K562 (cell line): ENCODE results near the gene OR6S1. TPM values are rescaled to one million over a fixed set of nuclear protein-coding genes. Genes with fewer than 3 reads are reported as not detected.
A peak's percentile ranks its signal among the peaks of the same experiment; 100 is the strongest.

Experiments
- GATA2 ChIP-seq: sonication (generic); formaldehyde crosslinking; IDR thresholded peaks from 2 replicates; pipeline ENCODE4 v1.4.0; 2020; ENCODE audit warnings: mild to moderate bottlenecking, missing genetic modification reagents
- IFI16 ChIP-seq: fragments of 250-450 bp; sonication (Bioruptor Pico); IDR thresholded peaks from 2 replicates; pipeline ENCODE4 v2.1.2; 2022; ENCODE audit warnings: mild to moderate bottlenecking, inconsistent platforms
- NEUROD1 ChIP-seq: fragments of 150-350 bp; IDR thresholded peaks from 2 replicates; pipeline ENCODE4 v1.6.1; 2014; ENCODE audit warnings: borderline replicate concordance, low read length, low read depth; ENCODE audit not compliant: partially characterized antibody
- RFX7 ChIP-seq: fragments of 250-450 bp; sonication (Bioruptor Pico); IDR thresholded peaks from 2 replicates; pipeline ENCODE4 v1.5.1; 2021; ENCODE audit warnings: mild to moderate bottlenecking
- TEAD1 ChIP-seq, 2 experiments: fragments of 450-650 bp in 1 of 2; sonication (generic) in 1 of 2; formaldehyde crosslinking; IDR thresholded peaks; 2 replicates each; pipeline versions ENCODE4 v1.4.0 to v1.8.0; 2020 to 2022; ENCODE audit warnings: mild to moderate bottlenecking in 2 of 2, missing genetic modification reagents in 1 of 2
- ZNF778 ChIP-seq: fragments of 450-650 bp; formaldehyde crosslinking; IDR thresholded peaks from 2 replicates; pipeline ENCODE4 v1.4.0; 2020; ENCODE audit warnings: mild to moderate bottlenecking, moderate library complexity
- polyA plus RNA-seq, 8 experiments: library from polyadenylated mRNA; depleted of rRNA in 4 of 8; stranded (reverse) in 5 of 8; unstranded in 3 of 8; fragments of >200 nt; fragmentation: Nextera tagmentation in 2 of 8; fragmentation: Illumina TruSeq in 1 of 8; extraction: Ambion mirVana in 2 of 8; extraction: Trizol in 1 of 8; gene quantifications; 2 replicates each; pipeline versions ENCODE4 v1.2.1 to v1.2.3, GENCODE V29; 2011 to 2014; ENCODE audit warnings: inconsistent platforms in 1 of 8, missing spikeins in 1 of 8
- total RNA-seq, 7 experiments: library from RNA; depleted of rRNA in 6 of 7; stranded (reverse); fragments of >200 nt in 6 of 7; fragmentation: Illumina TruSeq in 2 of 7; extraction: Trizol in 2 of 7; gene quantifications; 2 replicates each; pipeline versions ENCODE4 v1.2.1 to v1.2.3, GENCODE V29; 2011 to 2021; ENCODE audit warnings: low replicate concordance in 1 of 7
- TF ChIP-seq, protein P1 (sequence below): fragments of 200-600 bp; sonication (generic); IDR thresholded peaks from one replicate; pipeline ENCODE4 v1.6.1; 2012; ENCODE audit warnings: mild to moderate bottlenecking, low read depth, low read length, inconsistent platforms
- TF ChIP-seq, protein P2 (sequence below): fragments of 450-650 bp; IDR thresholded peaks from 2 replicates; pipeline ENCODE4 v1.6.1; 2016; ENCODE audit warnings: antibody characterized with exemption
- TF ChIP-seq, protein P3 (sequence below), 2 experiments: fragments of 450-650 bp; conservative IDR thresholded peaks; 2 replicates each; pipeline ENCODE4 v1.6.1; 2017; ENCODE audit warnings: mild to moderate bottlenecking in 2 of 2, moderate library complexity in 2 of 2
- TF ChIP-seq, protein P4 (sequence below): sonication (generic); formaldehyde crosslinking; IDR thresholded peaks from 2 replicates; pipeline ENCODE4 v1.8.0; 2022; ENCODE audit warnings: mild to moderate bottlenecking, low read depth, missing genetic modification reagents

OR6S1 gene
- total and polyA plus RNA-seq, 9 of the 15 experiments (the other 6 are each of a cell fraction or from before 2014, with no cell fraction given): not detected

DNA sequence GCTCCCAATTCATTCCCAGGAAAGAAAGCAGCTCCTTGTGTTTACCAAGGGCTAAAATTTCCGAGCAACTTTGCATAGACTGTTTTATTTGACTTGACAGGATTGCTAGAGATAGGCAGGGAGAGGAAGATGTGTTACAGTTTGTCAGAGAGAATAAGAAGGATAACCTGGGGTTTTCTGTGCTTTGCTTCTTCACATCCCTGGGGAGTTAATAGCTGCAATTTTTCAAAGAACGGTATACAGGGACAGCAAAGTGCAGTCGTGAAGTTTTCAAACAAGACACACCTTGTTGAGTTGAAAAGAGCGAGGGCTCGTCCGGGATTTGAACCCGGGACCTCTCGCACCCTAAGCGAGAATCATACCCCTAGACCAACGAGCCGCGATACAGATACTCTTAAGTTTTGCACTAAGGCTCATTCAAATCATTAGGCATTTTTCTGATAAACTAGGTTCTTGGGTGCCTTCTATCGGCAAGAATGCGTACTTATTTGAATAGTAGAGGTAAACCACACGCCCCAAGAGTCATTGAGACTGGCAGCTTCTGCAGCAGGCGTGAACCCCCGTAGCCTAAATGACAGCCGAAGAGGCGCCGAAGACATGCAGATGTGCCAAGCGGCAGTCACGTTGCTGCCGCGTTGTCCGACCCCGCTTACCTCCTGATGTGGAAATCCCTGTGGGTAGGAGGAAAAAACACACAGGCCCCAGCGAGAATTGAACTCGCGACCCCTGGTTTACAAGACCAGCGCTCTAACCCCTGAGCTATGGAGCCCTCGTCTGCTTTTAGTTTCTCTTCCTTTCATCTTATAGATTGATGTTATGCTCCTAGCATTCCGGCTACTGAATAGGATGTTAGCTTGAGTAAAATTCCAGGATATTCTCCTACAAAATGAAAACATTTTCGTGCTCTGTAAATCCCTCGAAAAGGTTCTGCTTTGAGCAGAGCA lies 28.1 kb downstream of the OR6S1 start (continued):
- TF ChIP-seq, protein P1, sequence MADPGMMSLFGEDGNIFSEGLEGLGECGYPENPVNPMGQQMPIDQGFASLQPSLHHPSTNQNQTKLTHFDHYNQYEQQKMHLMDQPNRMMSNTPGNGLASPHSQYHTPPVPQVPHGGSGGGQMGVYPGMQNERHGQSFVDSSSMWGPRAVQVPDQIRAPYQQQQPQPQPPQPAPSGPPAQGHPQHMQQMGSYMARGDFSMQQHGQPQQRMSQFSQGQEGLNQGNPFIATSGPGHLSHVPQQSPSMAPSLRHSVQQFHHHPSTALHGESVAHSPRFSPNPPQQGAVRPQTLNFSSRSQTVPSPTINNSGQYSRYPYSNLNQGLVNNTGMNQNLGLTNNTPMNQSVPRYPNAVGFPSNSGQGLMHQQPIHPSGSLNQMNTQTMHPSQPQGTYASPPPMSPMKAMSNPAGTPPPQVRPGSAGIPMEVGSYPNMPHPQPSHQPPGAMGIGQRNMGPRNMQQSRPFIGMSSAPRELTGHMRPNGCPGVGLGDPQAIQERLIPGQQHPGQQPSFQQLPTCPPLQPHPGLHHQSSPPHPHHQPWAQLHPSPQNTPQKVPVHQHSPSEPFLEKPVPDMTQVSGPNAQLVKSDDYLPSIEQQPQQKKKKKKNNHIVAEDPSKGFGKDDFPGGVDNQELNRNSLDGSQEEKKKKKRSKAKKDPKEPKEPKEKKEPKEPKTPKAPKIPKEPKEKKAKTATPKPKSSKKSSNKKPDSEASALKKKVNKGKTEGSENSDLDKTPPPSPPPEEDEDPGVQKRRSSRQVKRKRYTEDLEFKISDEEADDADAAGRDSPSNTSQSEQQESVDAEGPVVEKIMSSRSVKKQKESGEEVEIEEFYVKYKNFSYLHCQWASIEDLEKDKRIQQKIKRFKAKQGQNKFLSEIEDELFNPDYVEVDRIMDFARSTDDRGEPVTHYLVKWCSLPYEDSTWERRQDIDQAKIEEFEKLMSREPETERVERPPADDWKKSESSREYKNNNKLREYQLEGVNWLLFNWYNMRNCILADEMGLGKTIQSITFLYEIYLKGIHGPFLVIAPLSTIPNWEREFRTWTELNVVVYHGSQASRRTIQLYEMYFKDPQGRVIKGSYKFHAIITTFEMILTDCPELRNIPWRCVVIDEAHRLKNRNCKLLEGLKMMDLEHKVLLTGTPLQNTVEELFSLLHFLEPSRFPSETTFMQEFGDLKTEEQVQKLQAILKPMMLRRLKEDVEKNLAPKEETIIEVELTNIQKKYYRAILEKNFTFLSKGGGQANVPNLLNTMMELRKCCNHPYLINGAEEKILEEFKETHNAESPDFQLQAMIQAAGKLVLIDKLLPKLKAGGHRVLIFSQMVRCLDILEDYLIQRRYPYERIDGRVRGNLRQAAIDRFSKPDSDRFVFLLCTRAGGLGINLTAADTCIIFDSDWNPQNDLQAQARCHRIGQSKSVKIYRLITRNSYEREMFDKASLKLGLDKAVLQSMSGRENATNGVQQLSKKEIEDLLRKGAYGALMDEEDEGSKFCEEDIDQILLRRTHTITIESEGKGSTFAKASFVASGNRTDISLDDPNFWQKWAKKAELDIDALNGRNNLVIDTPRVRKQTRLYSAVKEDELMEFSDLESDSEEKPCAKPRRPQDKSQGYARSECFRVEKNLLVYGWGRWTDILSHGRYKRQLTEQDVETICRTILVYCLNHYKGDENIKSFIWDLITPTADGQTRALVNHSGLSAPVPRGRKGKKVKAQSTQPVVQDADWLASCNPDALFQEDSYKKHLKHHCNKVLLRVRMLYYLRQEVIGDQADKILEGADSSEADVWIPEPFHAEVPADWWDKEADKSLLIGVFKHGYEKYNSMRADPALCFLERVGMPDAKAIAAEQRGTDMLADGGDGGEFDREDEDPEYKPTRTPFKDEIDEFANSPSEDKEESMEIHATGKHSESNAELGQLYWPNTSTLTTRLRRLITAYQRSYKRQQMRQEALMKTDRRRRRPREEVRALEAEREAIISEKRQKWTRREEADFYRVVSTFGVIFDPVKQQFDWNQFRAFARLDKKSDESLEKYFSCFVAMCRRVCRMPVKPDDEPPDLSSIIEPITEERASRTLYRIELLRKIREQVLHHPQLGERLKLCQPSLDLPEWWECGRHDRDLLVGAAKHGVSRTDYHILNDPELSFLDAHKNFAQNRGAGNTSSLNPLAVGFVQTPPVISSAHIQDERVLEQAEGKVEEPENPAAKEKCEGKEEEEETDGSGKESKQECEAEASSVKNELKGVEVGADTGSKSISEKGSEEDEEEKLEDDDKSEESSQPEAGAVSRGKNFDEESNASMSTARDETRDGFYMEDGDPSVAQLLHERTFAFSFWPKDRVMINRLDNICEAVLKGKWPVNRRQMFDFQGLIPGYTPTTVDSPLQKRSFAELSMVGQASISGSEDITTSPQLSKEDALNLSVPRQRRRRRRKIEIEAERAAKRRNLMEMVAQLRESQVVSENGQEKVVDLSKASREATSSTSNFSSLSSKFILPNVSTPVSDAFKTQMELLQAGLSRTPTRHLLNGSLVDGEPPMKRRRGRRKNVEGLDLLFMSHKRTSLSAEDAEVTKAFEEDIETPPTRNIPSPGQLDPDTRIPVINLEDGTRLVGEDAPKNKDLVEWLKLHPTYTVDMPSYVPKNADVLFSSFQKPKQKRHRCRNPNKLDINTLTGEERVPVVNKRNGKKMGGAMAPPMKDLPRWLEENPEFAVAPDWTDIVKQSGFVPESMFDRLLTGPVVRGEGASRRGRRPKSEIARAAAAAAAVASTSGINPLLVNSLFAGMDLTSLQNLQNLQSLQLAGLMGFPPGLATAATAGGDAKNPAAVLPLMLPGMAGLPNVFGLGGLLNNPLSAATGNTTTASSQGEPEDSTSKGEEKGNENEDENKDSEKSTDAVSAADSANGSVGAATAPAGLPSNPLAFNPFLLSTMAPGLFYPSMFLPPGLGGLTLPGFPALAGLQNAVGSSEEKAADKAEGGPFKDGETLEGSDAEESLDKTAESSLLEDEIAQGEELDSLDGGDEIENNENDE: no peak
- TF ChIP-seq GATA2 (no peak), TEAD1 (CRISPR knock-in tag; IDR thresholded peaks at IDR 0.05) (peak; percentile 99 to 100), ZNF778 (CRISPR knock-in tag) (no peak), RFX7 (CRISPR knock-in tag) (no peak), NEUROD1 (no peak), IFI16 (CRISPR knock-in tag) (no peak)
- TF ChIP-seq, protein P2, sequence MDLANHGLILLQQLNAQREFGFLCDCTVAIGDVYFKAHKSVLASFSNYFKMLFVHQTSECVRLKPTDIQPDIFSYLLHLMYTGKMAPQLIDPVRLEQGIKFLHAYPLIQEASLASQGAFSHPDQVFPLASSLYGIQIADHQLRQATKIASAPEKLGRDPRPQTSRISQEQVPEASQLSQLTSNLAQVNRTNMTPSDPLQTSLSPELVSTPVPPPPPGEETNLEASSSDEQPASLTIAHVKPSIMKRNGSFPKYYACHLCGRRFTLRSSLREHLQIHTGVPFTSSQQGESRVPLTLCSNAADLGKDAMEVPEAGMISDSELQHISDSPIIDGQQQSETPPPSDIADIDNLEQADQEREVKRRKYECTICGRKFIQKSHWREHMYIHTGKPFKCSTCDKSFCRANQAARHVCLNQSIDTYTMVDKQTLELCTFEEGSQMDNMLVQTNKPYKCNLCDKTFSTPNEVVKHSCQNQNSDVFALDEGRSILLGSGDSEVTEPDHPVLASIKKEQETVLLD: peak; percentile 54; the same call in 1 of the 2 replicates
- TF ChIP-seq, protein P3, sequence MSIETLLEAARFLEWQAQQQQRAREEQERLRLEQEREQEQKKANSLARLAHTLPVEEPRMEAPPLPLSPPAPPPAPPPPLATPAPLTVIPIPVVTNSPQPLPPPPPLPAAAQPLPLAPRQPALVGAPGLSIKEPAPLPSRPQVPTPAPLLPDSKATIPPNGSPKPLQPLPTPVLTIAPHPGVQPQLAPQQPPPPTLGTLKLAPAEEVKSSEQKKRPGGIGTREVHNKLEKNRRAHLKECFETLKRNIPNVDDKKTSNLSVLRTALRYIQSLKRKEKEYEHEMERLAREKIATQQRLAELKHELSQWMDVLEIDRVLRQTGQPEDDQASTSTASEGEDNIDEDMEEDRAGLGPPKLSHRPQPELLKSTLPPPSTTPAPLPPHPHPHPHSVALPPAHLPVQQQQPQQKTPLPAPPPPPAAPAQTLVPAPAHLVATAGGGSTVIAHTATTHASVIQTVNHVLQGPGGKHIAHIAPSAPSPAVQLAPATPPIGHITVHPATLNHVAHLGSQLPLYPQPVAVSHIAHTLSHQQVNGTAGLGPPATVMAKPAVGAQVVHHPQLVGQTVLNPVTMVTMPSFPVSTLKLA (conservative IDR thresholded peaks at IDR 0.05): peak; percentile 83 to 89
- TF ChIP-seq, protein P4, sequence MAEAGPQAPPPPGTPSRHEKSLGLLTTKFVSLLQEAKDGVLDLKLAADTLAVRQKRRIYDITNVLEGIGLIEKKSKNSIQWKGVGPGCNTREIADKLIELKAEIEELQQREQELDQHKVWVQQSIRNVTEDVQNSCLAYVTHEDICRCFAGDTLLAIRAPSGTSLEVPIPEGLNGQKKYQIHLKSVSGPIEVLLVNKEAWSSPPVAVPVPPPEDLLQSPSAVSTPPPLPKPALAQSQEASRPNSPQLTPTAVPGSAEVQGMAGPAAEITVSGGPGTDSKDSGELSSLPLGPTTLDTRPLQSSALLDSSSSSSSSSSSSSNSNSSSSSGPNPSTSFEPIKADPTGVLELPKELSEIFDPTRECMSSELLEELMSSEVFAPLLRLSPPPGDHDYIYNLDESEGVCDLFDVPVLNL: no peak
